ENCODE measurements around the gene SPTBN1. TPM values are rescaled to one million over a fixed set of nuclear protein-coding genes. Genes with fewer than 3 reads are reported as not detected.

SPTBN1 gene
- total and polyA plus RNA-seq, 2 of the 13 experiments (the other 11 are each of a cell fraction or from before 2014, with no cell fraction given) = 123 to 299 TPM

- TF ChIP-seq ZMYM2 (CRISPR knock-in tag; IDR thresholded peaks at IDR 0.05) (no peak), ZNF557 (CRISPR knock-in tag; IDR thresholded peaks at IDR 0.05) (peak; percentile 83; the same call in 1 of the 2 replicates), ISX (CRISPR knock-in tag; conservative IDR thresholded peaks at IDR 0.05) (no peak), NFE2L2 (IDR thresholded peaks at IDR 0.05; ENCODE audit: low read length) (no peak), ATRX (CRISPR knock-in tag; IDR thresholded peaks at IDR 0.05; ENCODE audit: borderline replicate concordance) (no peak), MXD3 (CRISPR knock-in tag; IDR thresholded peaks at IDR 0.05) (peak; percentile 70; the same call in 1 of the 2 replicates), XRCC5 (optimal IDR thresholded peaks at IDR 0.05; ENCODE audit: low read length) (peak; percentile 56), ZHX1 (CRISPR knock-in tag; IDR thresholded peaks at IDR 0.05; ENCODE audit: low read depth) (peak; percentile 16; the same call in 1 of the 2 replicates), ZNF20 (CRISPR knock-in tag; IDR thresholded peaks at IDR 0.05) (no peak), DZIP1 (CRISPR knock-in tag; IDR thresholded peaks at IDR 0.05) (no peak), IKZF4 (CRISPR knock-in tag; IDR thresholded peaks at IDR 0.05; ENCODE audit: borderline replicate concordance, low read depth, not compliant biosample characterization) (peak; percentile 31), SIX4 (CRISPR knock-in tag; IDR thresholded peaks at IDR 0.05) (peak; percentile 76), CBX5 (CRISPR knock-in tag; IDR thresholded peaks at IDR 0.05; ENCODE audit: borderline replicate concordance) (peak; percentile 39; the same call in 1 of the 2 replicates), DRAP1 (CRISPR knock-in tag; IDR thresholded peaks at IDR 0.05) (peak; percentile 66), NONO (IDR thresholded peaks at IDR 0.05) (no peak), NONO (CRISPR knock-in tag; conservative IDR thresholded peaks at IDR 0.05) (peak; percentile 88; the same call in 1 of the 2 replicates)
Measured at GRCh38 chr2:54455563-54456361, at the start of gene SPTBN1 (continued).
